Measurements from ENCODE around the gene CD200. TPM values are rescaled to one million over a fixed set of nuclear protein-coding genes. Genes with fewer than 3 reads are reported as not detected.

CD200 gene
- total RNA-seq, 1 experiment from 2014 or later: not detected

DNA sequence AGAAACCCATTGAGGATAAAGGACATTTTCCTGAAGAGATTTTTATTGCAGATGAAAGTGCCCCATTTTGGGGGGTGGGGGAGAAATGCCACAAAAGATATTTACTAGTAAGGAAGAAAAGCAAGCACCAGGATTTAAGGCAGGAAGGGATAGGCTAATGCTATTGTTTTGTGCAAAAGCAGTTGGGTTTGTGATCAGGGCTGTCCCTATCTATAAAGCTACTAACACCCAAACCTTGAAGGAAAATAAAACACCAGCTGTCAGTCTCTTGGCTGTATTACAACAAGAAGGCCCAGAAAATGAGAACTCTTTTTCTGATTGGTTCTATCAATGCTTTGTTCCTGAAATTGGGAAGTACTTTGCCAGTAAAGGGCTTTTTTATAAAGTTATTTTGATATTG is 56.0 kb downstream of the CD200 start:
- no peak for TF ChIP-seq EZH2 (IDR thresholded peaks at IDR 0.05; ENCODE audit: borderline replicate concordance, low read depth, low read length, poor library complexity, severe bottlenecking)
- TF ChIP-seq, protein P1, sequence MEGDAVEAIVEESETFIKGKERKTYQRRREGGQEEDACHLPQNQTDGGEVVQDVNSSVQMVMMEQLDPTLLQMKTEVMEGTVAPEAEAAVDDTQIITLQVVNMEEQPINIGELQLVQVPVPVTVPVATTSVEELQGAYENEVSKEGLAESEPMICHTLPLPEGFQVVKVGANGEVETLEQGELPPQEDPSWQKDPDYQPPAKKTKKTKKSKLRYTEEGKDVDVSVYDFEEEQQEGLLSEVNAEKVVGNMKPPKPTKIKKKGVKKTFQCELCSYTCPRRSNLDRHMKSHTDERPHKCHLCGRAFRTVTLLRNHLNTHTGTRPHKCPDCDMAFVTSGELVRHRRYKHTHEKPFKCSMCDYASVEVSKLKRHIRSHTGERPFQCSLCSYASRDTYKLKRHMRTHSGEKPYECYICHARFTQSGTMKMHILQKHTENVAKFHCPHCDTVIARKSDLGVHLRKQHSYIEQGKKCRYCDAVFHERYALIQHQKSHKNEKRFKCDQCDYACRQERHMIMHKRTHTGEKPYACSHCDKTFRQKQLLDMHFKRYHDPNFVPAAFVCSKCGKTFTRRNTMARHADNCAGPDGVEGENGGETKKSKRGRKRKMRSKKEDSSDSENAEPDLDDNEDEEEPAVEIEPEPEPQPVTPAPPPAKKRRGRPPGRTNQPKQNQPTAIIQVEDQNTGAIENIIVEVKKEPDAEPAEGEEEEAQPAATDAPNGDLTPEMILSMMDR (conservative IDR thresholded peaks at IDR 0.05; ENCODE audit: low read depth, low read length): no peak
- ChIA-PET POLR2A (ENCODE audit: low non-redundant PET) (no interaction called here), CTCF (no interaction called here)
- Histone ChIP-seq H3K9me3 (ENCODE audit: low read depth, low read length, poor library complexity, severe bottlenecking) (no peaks in the 10 kb centered on the region), H3K36me3 (ENCODE audit: insufficient read depth, low read length, poor library complexity, severe bottlenecking) (no peaks in the 10 kb centered on the region), H3K27me3 (replicated peaks; ENCODE audit: insufficient read depth, low read depth, low read length, poor library complexity) (no peaks in the 10 kb centered on the region), H3K4me1 (ENCODE audit: insufficient read depth, low read length, poor library complexity, severe bottlenecking) (no peaks in the 10 kb centered on the region), H3K4me3 (ENCODE audit: low read depth, low read length, poor library complexity, severe bottlenecking) (no peak overlapping the region), H3K27ac (ENCODE audit: low read depth, low read length, poor library complexity, severe bottlenecking) (no peak overlapping the region)
- intact Hi-C loops (cut with micrococcal nuclease; ENCODE audit: unreplicated experiment): no loop called here
- no TSS peak for BruUV-seq (replicated peaks)
- DNase-seq (ENCODE audit: low spot score): no peak

DNA sequence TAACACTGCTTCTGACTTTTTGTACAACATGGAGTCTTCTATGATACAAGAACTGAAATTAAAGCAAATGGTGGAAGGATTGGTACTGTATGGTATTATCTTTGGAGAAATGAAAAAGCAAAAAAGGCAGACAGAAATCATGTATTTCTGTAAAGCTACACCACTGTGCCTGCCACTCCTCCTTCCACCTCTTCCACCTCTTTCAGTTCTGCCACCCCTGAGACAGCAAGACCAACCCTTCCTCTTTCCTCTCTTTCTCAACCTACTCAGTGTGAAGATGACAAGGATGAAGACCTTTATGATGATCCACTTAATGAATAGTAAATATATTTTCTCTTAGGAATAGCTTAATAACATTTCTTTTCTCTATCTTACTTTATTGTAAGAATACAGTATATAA is 57.0 kb downstream of the CD200 start:
- Histone ChIP-seq H3K9me3 (ENCODE audit: low read depth, low read length, poor library complexity, severe bottlenecking) (no peaks in the 10 kb centered on the region), H3K4me3 (ENCODE audit: low read depth, low read length, poor library complexity, severe bottlenecking) (no peak overlapping the region), H3K27ac (ENCODE audit: low read depth, low read length, poor library complexity, severe bottlenecking) (no peak overlapping the region), H3K36me3 (ENCODE audit: insufficient read depth, low read length, poor library complexity, severe bottlenecking) (no peaks in the 10 kb centered on the region), H3K4me1 (ENCODE audit: insufficient read depth, low read length, poor library complexity, severe bottlenecking) (no peaks in the 10 kb centered on the region), H3K27me3 (replicated peaks; ENCODE audit: insufficient read depth, low read depth, low read length, poor library complexity) (no peaks in the 10 kb centered on the region)
- no TSS peak for BruUV-seq (replicated peaks)
- intact Hi-C loops (cut with micrococcal nuclease; ENCODE audit: unreplicated experiment): no loop called here
- CTCF ChIA-PET: no interaction called here
- no peak for DNase-seq (ENCODE audit: low spot score)
- POLR2A ChIA-PET (ENCODE audit: low non-redundant PET): no interaction called here
- TF ChIP-seq EZH2 (IDR thresholded peaks at IDR 0.05; ENCODE audit: borderline replicate concordance, low read depth, low read length, poor library complexity, severe bottlenecking): no peak
- TF ChIP-seq, protein P1 (conservative IDR thresholded peaks at IDR 0.05; ENCODE audit: low read depth, low read length): no peak

GRCh38 chr3:112390783-112391641 is 58.1 kb downstream of the CD200 start:
- no TSS peak for BruUV-seq (replicated peaks)
- no peak overlapping the region for H3K27ac ChIP-seq (ENCODE audit: low read depth, low read length, poor library complexity, severe bottlenecking)
- H3K4me1 ChIP-seq (ENCODE audit: insufficient read depth, low read length, poor library complexity, severe bottlenecking): no peaks in the 10 kb centered on the region
- no peaks in the 10 kb centered on the region for H3K9me3 ChIP-seq (ENCODE audit: low read depth, low read length, poor library complexity, severe bottlenecking)
- intact Hi-C loops (cut with micrococcal nuclease; ENCODE audit: unreplicated experiment): no loop called here
- H3K4me3 ChIP-seq (ENCODE audit: low read depth, low read length, poor library complexity, severe bottlenecking): no peak overlapping the region
- no peaks in the 10 kb centered on the region for H3K27me3 ChIP-seq (replicated peaks; ENCODE audit: insufficient read depth, low read depth, low read length, poor library complexity)
- ChIA-PET CTCF (no interaction called here), POLR2A (ENCODE audit: low non-redundant PET) (no interaction called here)
- peak; percentile 10 for DNase-seq (ENCODE audit: low spot score)
- TF ChIP-seq, protein P1 (conservative IDR thresholded peaks at IDR 0.05; ENCODE audit: low read depth, low read length): no peak
- no peak for TF ChIP-seq EZH2 (IDR thresholded peaks at IDR 0.05; ENCODE audit: borderline replicate concordance, low read depth, low read length, poor library complexity, severe bottlenecking)
- H3K36me3 ChIP-seq (ENCODE audit: insufficient read depth, low read length, poor library complexity, severe bottlenecking): no peaks in the 10 kb centered on the region
